GM15510 (cell line): Measurements from ENCODE around the gene NID1.

Source experiments
- POLR2A ChIP-seq: IDR thresholded peaks from 3 replicates; pipeline ENCODE4 v1.6.1; 2011; ENCODE audit warnings: borderline replicate concordance; ENCODE audit not compliant: insufficient read length; ENCODE audit errors: extremely low read depth

Gene NID1

GRCh38 chr1:236030534-236030933 lies 34.4 kb downstream of the NID1 start:
- no peak for TF ChIP-seq POLR2A

- no peak for TF ChIP-seq POLR2A
These were observed 35.4 kb downstream of the NID1 start for GRCh38 chr1:236029428-236029940.

- TF ChIP-seq POLR2A = no peak
These were observed 37.8 kb downstream of the NID1 start for GRCh38 chr1:236027104-236027503.

- no peak for TF ChIP-seq POLR2A
These were observed 39.1 kb downstream of the NID1 start for GRCh38 chr1:236025836-236026235.

- TF ChIP-seq POLR2A = no peak
These were observed 40.2 kb downstream of the NID1 start for GRCh38 chr1:236024641-236025040.

- no peak for TF ChIP-seq POLR2A
These were observed 40.8 kb downstream of the NID1 start for GRCh38 chr1:236023926-236024565.

- no peak for TF ChIP-seq POLR2A
These were observed 43.3 kb downstream of the NID1 start for GRCh38 chr1:236021424-236022135.

GRCh38 chr1:236020359-236021219 lies 44.3 kb downstream of the NID1 start:
- no peak for TF ChIP-seq POLR2A

GRCh38 chr1:236018885-236019453 lies 45.9 kb downstream of the NID1 start:
- TF ChIP-seq POLR2A = no peak

GRCh38 chr1:236016782-236017400 lies 48.0 kb downstream of the NID1 start:
- TF ChIP-seq POLR2A = no peak

- no peak for TF ChIP-seq POLR2A
These were observed 48.8 kb downstream of the NID1 start for GRCh38 chr1:236016083-236016482.

- TF ChIP-seq POLR2A = no peak
These were observed 49.4 kb downstream of the NID1 start for GRCh38 chr1:236015539-236015938.

GRCh38 chr1:236013330-236013729 lies 51.6 kb downstream of the NID1 start:
- TF ChIP-seq POLR2A = no peak

GRCh38 chr1:236011641-236012040 lies 53.2 kb downstream of the NID1 start:
- no peak for TF ChIP-seq POLR2A
